Mesenchymal stem cell (in vitro differentiated cells and primary cell): ENCODE measurements around the gene CCDC174.
A peak's percentile ranks its signal among the peaks of the same experiment; 100 is the strongest.

Source experiments
- DNase-seq: peaks from one replicate; pipeline ENCODE4 v3.0.0-alpha.2; 2013
- H2AFZ ChIP-seq: one replicate; pipeline ENCODE4 v1.6.1; 2013; ENCODE audit warnings: low read depth, mild to moderate bottlenecking, control low read depth, inconsistent platforms, low read length, moderate library complexity
- H2AK5ac ChIP-seq: 2 replicates; pipeline ENCODE4 v1.6.1; 2013; ENCODE audit warnings: low read length, moderate library complexity, mild to moderate bottlenecking, inconsistent platforms; ENCODE audit not compliant: severe bottlenecking
- H2BK120ac ChIP-seq: one replicate; pipeline ENCODE4 v1.6.1; 2013; ENCODE audit warnings: low read depth, mild to moderate bottlenecking, inconsistent platforms, low read length, moderate library complexity
- H2BK12ac ChIP-seq, 2 experiments: one replicate each; pipeline ENCODE4 v1.6.1; 2013; ENCODE audit warnings: inconsistent platforms in 2 of 2, low read length in 2 of 2, mild to moderate bottlenecking in 2 of 2, moderate library complexity in 2 of 2, control low read depth in 1 of 2
- H2BK15ac ChIP-seq: one replicate; pipeline ENCODE4 v1.6.1; 2013; ENCODE audit warnings: mild to moderate bottlenecking, low read depth, inconsistent platforms; ENCODE audit not compliant: poor library complexity, severe bottlenecking
- H2BK5ac ChIP-seq: 2 replicates; pipeline ENCODE4 v1.6.1; 2013; ENCODE audit warnings: low read depth, mild to moderate bottlenecking, low read length, control low read depth, inconsistent platforms; ENCODE audit not compliant: poor library complexity, severe bottlenecking
- H3K14ac ChIP-seq, 2 experiments: one replicate each; pipeline ENCODE4 v1.6.1; 2013; ENCODE audit warnings: inconsistent platforms in 2 of 2, low read length in 2 of 2, control low read depth in 1 of 2, mild to moderate bottlenecking in 1 of 2, moderate library complexity in 1 of 2
- H3K18ac ChIP-seq, 2 experiments: one replicate each; pipeline ENCODE4 v1.6.1; 2013; ENCODE audit warnings: inconsistent platforms in 2 of 2, low read length in 2 of 2, control low read depth in 1 of 2, low read depth in 1 of 2, mild to moderate bottlenecking in 1 of 2
- H3K23ac ChIP-seq, 2 experiments: one replicate each; pipeline ENCODE4 v1.6.1; 2013; ENCODE audit warnings: inconsistent platforms in 2 of 2, low read length in 2 of 2, mild to moderate bottlenecking in 2 of 2, moderate library complexity in 2 of 2, control low read depth in 1 of 2
- H3K27ac ChIP-seq: 2 replicates; pipeline ENCODE4 v1.5.1; 2013; ENCODE audit warnings: mild to moderate bottlenecking, moderate library complexity, low read length, control low read depth, inconsistent platforms; ENCODE audit not compliant: poor library complexity, severe bottlenecking
- H3K27me3 ChIP-seq, 2 experiments: 2 replicates each; pipeline versions ENCODE4 v1.6.1 to v1.7.0; 2013; ENCODE audit warnings: low read length in 2 of 2, mild to moderate bottlenecking in 2 of 2, moderate library complexity in 2 of 2, control low read depth in 1 of 2, inconsistent platforms in 1 of 2; ENCODE audit not compliant: control insufficient read depth in 1 of 2, insufficient read depth in 1 of 2
- H3K36me3 ChIP-seq, 2 experiments: 2 replicates each; pipeline versions ENCODE4 v1.6.1 to v1.7.0; 2013; ENCODE audit warnings: low read length in 2 of 2, control low read depth in 1 of 2, inconsistent platforms in 1 of 2, low read depth in 1 of 2, mild to moderate bottlenecking in 1 of 2; ENCODE audit not compliant: insufficient read depth in 2 of 2, control insufficient read depth in 1 of 2
- H3K4ac ChIP-seq, 2 experiments: one replicate each; pipeline ENCODE4 v1.6.1; 2013; ENCODE audit warnings: inconsistent platforms in 2 of 2, low read length in 2 of 2, mild to moderate bottlenecking in 2 of 2, moderate library complexity in 2 of 2, control low read depth in 1 of 2, low read depth in 1 of 2
- H3K4me1 ChIP-seq: 2 replicates; pipeline ENCODE4 v1.6.1; 2013; ENCODE audit warnings: low read depth, low read length, control low read depth; ENCODE audit not compliant: control insufficient read depth, insufficient read depth
- H3K4me2 ChIP-seq: 2 replicates; pipeline ENCODE4 v1.6.1; 2013; ENCODE audit warnings: low read length, mild to moderate bottlenecking, inconsistent platforms; ENCODE audit not compliant: poor library complexity, severe bottlenecking
- H3K4me3 ChIP-seq, 2 experiments: 2 replicates each; pipeline versions ENCODE4 v1.5.1 to v1.7.0; 2013; ENCODE audit warnings: low read length in 2 of 2, mild to moderate bottlenecking in 2 of 2, control low read depth in 1 of 2, low read depth in 1 of 2; ENCODE audit not compliant: insufficient read depth in 1 of 2
- H3K79me1 ChIP-seq: replicated peaks from 2 replicates; pipeline ENCODE4 v1.6.1; 2013; ENCODE audit warnings: mild to moderate bottlenecking, control low read depth, low read length, inconsistent platforms; ENCODE audit not compliant: poor library complexity, severe bottlenecking
- H3K9ac ChIP-seq: 2 replicates; pipeline ENCODE4 v1.7.0; 2013; ENCODE audit warnings: mild to moderate bottlenecking, low read length, moderate library complexity
- H3K9me3 ChIP-seq: 2 replicates; pipeline ENCODE4 v1.7.0; 2013; ENCODE audit warnings: mild to moderate bottlenecking, low read length; ENCODE audit not compliant: control insufficient read depth
- H4K8ac ChIP-seq: one replicate; pipeline ENCODE4 v1.6.1; 2013; ENCODE audit warnings: inconsistent platforms, mild to moderate bottlenecking, low read length, moderate library complexity
- H4K91ac ChIP-seq: one replicate; pipeline ENCODE4 v1.6.1; 2013; ENCODE audit warnings: mild to moderate bottlenecking, low read length, inconsistent platforms
- WGBS: methylation state at CpG from one replicate; pipeline ENCODE4 v1.1.7; 2013; ENCODE audit warnings: mixed read lengths; 5-methylcytosine and 5-hydroxymethylcytosine counted together

CCDC174 gene

GRCh38 chr3:14674841-14675240, 23.3 kb downstream of the CCDC174 start, which contains the start of gene C3orf20:
Gene C3orf20, plus strand, starts transcription at chr3:14675141. Its CDS starts 7,573 bp downstream, at chr3:14682714.
- no peak within 1 kb of the TSS for H2BK15ac ChIP-seq
- no peaks in the 10 kb centered on the region for H3K27me3 ChIP-seq
- peaks cover 1% of the 10 kb centered on the region for H3K9me3 ChIP-seq
- H3K9ac ChIP-seq: no peak within 1 kb of the TSS
- no peak within 1 kb of the TSS for H4K91ac ChIP-seq
- no peak within 1 kb of the TSS for H3K18ac ChIP-seq
- peaks cover 7% of the 10 kb centered on the region for H3K79me1 ChIP-seq
- no peak within 1 kb of the TSS for H2BK12ac ChIP-seq
- DNase-seq: no peak
- H3K4ac ChIP-seq: no peak within 1 kb of the TSS
- peaks cover 22 to 39% of the 10 kb centered on the region in 2 experiments for H3K36me3 ChIP-seq
- no peak within 1 kb of the TSS for H4K8ac ChIP-seq
- no peak within 1 kb of the TSS for H2AFZ ChIP-seq
- H3K23ac ChIP-seq: no peak within 1 kb of the TSS
- no peak within 1 kb of the TSS for H2BK5ac ChIP-seq
- no peaks in the 10 kb centered on the region for H3K4me1 ChIP-seq
- no peak within 1 kb of the TSS for H3K4me3 ChIP-seq
- H3K14ac ChIP-seq: no peak within 1 kb of the TSS
- no peak within 1 kb of the TSS for H2BK120ac ChIP-seq
- H2AK5ac ChIP-seq: no peak within 1 kb of the TSS
- H3K4me2 ChIP-seq: no peak within 1 kb of the TSS
- no peak within 1 kb of the TSS for H3K27ac ChIP-seq
- WGBS: 93% methylated on average over 7 of the region's 7 CpGs

GRCh38 chr3:14676881-14677280, 25.3 kb downstream of the CCDC174 start:
- Histone ChIP-seq H3K4me2 (no peak overlapping the region), H3K36me3 (peaks cover 9 to 19% of the 10 kb centered on the region in 2 experiments), H3K79me1 (peaks cover 6% of the 10 kb centered on the region), H4K8ac (no peak overlapping the region), H2BK15ac (no peak overlapping the region), H3K9me3 (peaks cover 5% of the 10 kb centered on the region), H3K4ac (no peak overlapping the region), H2AFZ (no peak overlapping the region), H3K27ac (no peak overlapping the region), H2BK120ac (no peak overlapping the region), H3K23ac (no peak overlapping the region), H3K27me3 (no peaks in the 10 kb centered on the region), H3K14ac (no peak overlapping the region), H4K91ac (no peak overlapping the region), H3K18ac (no peak overlapping the region), H2BK12ac (no peak overlapping the region), H3K4me3 (no peak overlapping the region), H2BK5ac (no peak overlapping the region), H3K9ac (no peak overlapping the region), H3K4me1 (no peaks in the 10 kb centered on the region), H2AK5ac (no peak overlapping the region)
- no peak for DNase-seq
- 89% methylated on average over 4 of the region's 4 CpGs for WGBS

GRCh38 chr3:14678015-14678503, 26.5 kb downstream of the CCDC174 start:
- no peak for DNase-seq
- no peaks in the 10 kb centered on the region for H3K4me1 ChIP-seq
- no peak overlapping the region for H3K27ac ChIP-seq
- WGBS: 69% methylated on average over 7 of the region's 7 CpGs
- no peak overlapping the region for H2AK5ac ChIP-seq
- peaks cover 5% of the 10 kb centered on the region for H3K9me3 ChIP-seq
- H2BK15ac ChIP-seq: no peak overlapping the region
- no peak overlapping the region for H3K4me2 ChIP-seq
- no peak overlapping the region for H3K4ac ChIP-seq
- H3K14ac ChIP-seq: no peak overlapping the region
- no peak overlapping the region for H2AFZ ChIP-seq
- H3K9ac ChIP-seq: no peak overlapping the region
- no peaks in the 10 kb centered on the region for H3K27me3 ChIP-seq
- H2BK120ac ChIP-seq: no peak overlapping the region
- no peak overlapping the region for H3K4me3 ChIP-seq
- H2BK5ac ChIP-seq: no peak overlapping the region
- H2BK12ac ChIP-seq: no peak overlapping the region
- H3K79me1 ChIP-seq: peaks cover 6% of the 10 kb centered on the region
- no peak overlapping the region for H3K18ac ChIP-seq
- H3K23ac ChIP-seq: no peak overlapping the region
- peaks cover 5 to 10% of the 10 kb centered on the region in 2 experiments for H3K36me3 ChIP-seq
- H4K91ac ChIP-seq: peak overlapping the region; percentile 3
- no peak overlapping the region for H4K8ac ChIP-seq

- Histone ChIP-seq H3K14ac (no peak overlapping the region), H2AFZ (no peak overlapping the region), H3K79me1 (peaks cover 3% of the 10 kb centered on the region), H2BK5ac (no peak overlapping the region), H3K23ac (no peak overlapping the region), H3K4ac (no peak overlapping the region), H3K4me1 (no peaks in the 10 kb centered on the region), H3K9me3 (peaks cover 5% of the 10 kb centered on the region), H3K36me3 (peaks cover 2 to 5% of the 10 kb centered on the region in 2 experiments), H2AK5ac (no peak overlapping the region), H2BK12ac (no peak overlapping the region), H2BK120ac (no peak overlapping the region), H4K91ac (no peak overlapping the region), H3K9ac (no peak overlapping the region), H3K4me2 (no peak overlapping the region), H3K4me3 (no peak overlapping the region), H3K27me3 (no peaks in the 10 kb centered on the region), H4K8ac (no peak overlapping the region), H3K27ac (no peak overlapping the region), H3K18ac (no peak overlapping the region), H2BK15ac (no peak overlapping the region)
- WGBS: 100% methylated on average over 1 of the region's 1 CpG
- no peak for DNase-seq
Measured at GRCh38 chr3:14680115-14680514, 28.6 kb downstream of the CCDC174 start.
